ENCODE measurements around the gene ZNF883.

GRCh38 chr9:112911736-112912135, 100.3 kb downstream of the ZNF883 start:
- no peak for TF ChIP-seq CTCF (IDR thresholded peaks at IDR 0.05; ENCODE audit: low read length)
- TF ChIP-seq EZH2 (optimal IDR thresholded peaks at IDR 0.05; ENCODE audit: low read depth, low read length): no peak
